ENCODE measurements around the gene EBNA1BP2. TPM values are rescaled to one million over a fixed set of nuclear protein-coding genes. Genes with fewer than 3 reads are reported as not detected.

The EBNA1BP2 gene
- polyA plus RNA-seq, 1 donor = 53.1 TPM

- H3K27ac ChIP-seq (ENCODE audit: low read length) = no peak overlapping the region
- no peak overlapping the region for H3K4me3 ChIP-seq (ENCODE audit: low read length)
- peaks cover 2% of the 10 kb centered on the region for H3K4me1 ChIP-seq (ENCODE audit: control insufficient read depth, insufficient read depth, low read length)
- DNase-seq = no peak
- H3K36me3 ChIP-seq (ENCODE audit: control insufficient read depth, insufficient read depth, low read length) = no peaks in the 10 kb centered on the region
- no CpG with 5 or more reads among the region's 4 CpGs for WGBS (ENCODE audit: insufficient coverage, low lambda C conversion rate)
- H3K9me3 ChIP-seq (ENCODE audit: control insufficient read depth, low read depth, low read length) = no peaks in the 10 kb centered on the region
- H3K27me3 ChIP-seq (ENCODE audit: control insufficient read depth, insufficient read depth, low read length) = peaks cover 22% of the 10 kb centered on the region
Observed at GRCh38 chr1:43177691-43178090, 5.6 kb upstream of the EBNA1BP2 start.

- Histone ChIP-seq H3K4me3 (ENCODE audit: low read length) (no peak overlapping the region), H3K36me3 (ENCODE audit: control insufficient read depth, insufficient read depth, low read length) (peaks cover 4% of the 10 kb centered on the region), H3K9me3 (ENCODE audit: control insufficient read depth, low read depth, low read length) (no peaks in the 10 kb centered on the region), H3K4me1 (ENCODE audit: control insufficient read depth, insufficient read depth, low read length) (peaks cover 3% of the 10 kb centered on the region), H3K27me3 (ENCODE audit: control insufficient read depth, insufficient read depth, low read length) (peaks cover 22% of the 10 kb centered on the region), H3K27ac (ENCODE audit: low read length) (no peak overlapping the region)
- DNase-seq = no peak
- no CpG with 5 or more reads among the region's 2 CpGs for WGBS (ENCODE audit: insufficient coverage, low lambda C conversion rate)
Observed at GRCh38 chr1:43174873-43175272, 2.8 kb upstream of the EBNA1BP2 start.

GRCh38 chr1:43172527-43172972 lies 460 bp upstream of the EBNA1BP2 start:
- WGBS (ENCODE audit: insufficient coverage, low lambda C conversion rate) = no CpG with 5 or more reads among the region's 20 CpGs

GRCh38 chr1:43171312-43171875 lies 696 bp downstream of the EBNA1BP2 start:
- H3K9me3 ChIP-seq (ENCODE audit: control insufficient read depth, low read depth, low read length) = no peaks in the 10 kb centered on the region
- peaks cover 34% of the 10 kb centered on the region for H3K36me3 ChIP-seq (ENCODE audit: control insufficient read depth, insufficient read depth, low read length)
- H3K4me1 ChIP-seq (ENCODE audit: control insufficient read depth, insufficient read depth, low read length) = peaks cover 3% of the 10 kb centered on the region
- H3K4me3 ChIP-seq (ENCODE audit: low read length) = peak overlapping the region; percentile 87
- no peak overlapping the region for H3K27ac ChIP-seq (ENCODE audit: low read length)
- peaks cover 7% of the 10 kb centered on the region for H3K27me3 ChIP-seq (ENCODE audit: control insufficient read depth, insufficient read depth, low read length)
- WGBS (ENCODE audit: insufficient coverage, low lambda C conversion rate) = no CpG with 5 or more reads among the region's 17 CpGs
- DNase-seq = peak in 1 of 2 donors; percentile 34

More at GRCh38 chr1:43172527-43172972, 460 bp upstream of the EBNA1BP2 start:
- H3K4me1 ChIP-seq (ENCODE audit: control insufficient read depth, insufficient read depth, low read length) = peaks cover 3% of the 10 kb centered on the region
- peak in 1 of 2 donors; percentile 69 for DNase-seq
- no peak overlapping the region for H3K27ac ChIP-seq (ENCODE audit: low read length)
- H3K36me3 ChIP-seq (ENCODE audit: control insufficient read depth, insufficient read depth, low read length) = peaks cover 23% of the 10 kb centered on the region
- H3K27me3 ChIP-seq (ENCODE audit: control insufficient read depth, insufficient read depth, low read length) = peaks cover 19% of the 10 kb centered on the region
- peak overlapping the region; percentile 87 for H3K4me3 ChIP-seq (ENCODE audit: low read length)
- no peaks in the 10 kb centered on the region for H3K9me3 ChIP-seq (ENCODE audit: control insufficient read depth, low read depth, low read length)

GRCh38 chr1:43165765-43166164 lies 6.3 kb downstream of the EBNA1BP2 start:
- H3K36me3 ChIP-seq (ENCODE audit: control insufficient read depth, insufficient read depth, low read length) = peaks cover 54% of the 10 kb centered on the region

DNA sequence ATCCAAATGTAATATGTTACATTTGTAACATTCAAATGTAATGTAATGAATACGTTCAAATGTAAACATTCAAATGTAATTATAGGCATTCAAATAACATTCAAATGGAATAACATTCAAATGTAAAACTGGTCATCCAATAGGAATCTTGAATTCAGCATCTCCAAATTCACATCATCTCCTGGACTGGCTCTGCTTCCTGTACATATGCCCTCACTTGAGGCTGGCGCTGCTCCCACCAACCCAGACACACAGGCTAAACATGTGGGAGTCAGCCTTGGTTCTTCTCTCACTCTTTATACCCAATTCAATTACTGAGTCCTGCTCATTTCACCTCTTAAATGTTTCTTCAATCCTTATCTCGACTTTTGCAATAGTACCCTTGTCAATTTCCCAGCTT lies 6.9 kb downstream of the EBNA1BP2 start:
- peaks cover 53% of the 10 kb centered on the region for H3K36me3 ChIP-seq (ENCODE audit: control insufficient read depth, insufficient read depth, low read length)

More at GRCh38 chr1:43165765-43166164, 6.3 kb downstream of the EBNA1BP2 start:
- H3K27me3 ChIP-seq (ENCODE audit: control insufficient read depth, insufficient read depth, low read length) = no peaks in the 10 kb centered on the region
- no peaks in the 10 kb centered on the region for H3K4me1 ChIP-seq (ENCODE audit: control insufficient read depth, insufficient read depth, low read length)
- H3K4me3 ChIP-seq (ENCODE audit: low read length) = no peak overlapping the region
- H3K27ac ChIP-seq (ENCODE audit: low read length) = no peak overlapping the region
- DNase-seq = no peak
- H3K9me3 ChIP-seq (ENCODE audit: control insufficient read depth, low read depth, low read length) = no peaks in the 10 kb centered on the region
- 96% methylated on average over 3 of the region's 5 CpGs for WGBS (ENCODE audit: insufficient coverage, low lambda C conversion rate)

DNA sequence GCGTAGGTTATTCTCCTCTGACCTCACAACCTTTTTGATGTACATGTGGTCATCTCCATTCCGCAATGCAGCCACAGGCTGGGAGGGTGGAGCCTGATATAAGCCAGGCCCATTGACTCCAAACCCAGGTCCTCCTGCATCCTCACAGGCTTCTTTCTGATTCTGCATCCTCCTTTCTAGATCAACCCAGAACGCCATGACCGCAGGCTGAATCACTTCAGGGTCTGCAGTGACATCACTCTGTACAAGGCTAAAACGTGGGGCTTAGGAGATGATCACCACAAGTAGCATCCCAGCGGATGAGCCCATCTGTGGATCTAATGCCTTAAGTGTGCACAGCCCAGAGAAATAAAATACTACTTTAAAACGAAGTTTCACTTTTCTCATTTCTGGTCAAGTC lies 16.1 kb downstream of the EBNA1BP2 start:
- Histone ChIP-seq H3K4me3 (ENCODE audit: low read length) (no peak overlapping the region), H3K9me3 (ENCODE audit: control insufficient read depth, low read depth, low read length) (no peaks in the 10 kb centered on the region), H3K4me1 (ENCODE audit: control insufficient read depth, insufficient read depth, low read length) (no peaks in the 10 kb centered on the region), H3K36me3 (ENCODE audit: control insufficient read depth, insufficient read depth, low read length) (no peaks in the 10 kb centered on the region), H3K27me3 (ENCODE audit: control insufficient read depth, insufficient read depth, low read length) (peaks cover 7% of the 10 kb centered on the region), H3K27ac (ENCODE audit: low read length) (no peak overlapping the region)
- DNase-seq = no peak
- 100% methylated on average over 1 of the region's 7 CpGs for WGBS (ENCODE audit: insufficient coverage, low lambda C conversion rate)

More for the DNA sequence above, 6.9 kb downstream of the EBNA1BP2 start:
- no peaks in the 10 kb centered on the region for H3K4me1 ChIP-seq (ENCODE audit: control insufficient read depth, insufficient read depth, low read length)
- DNase-seq = no peak
- H3K27ac ChIP-seq (ENCODE audit: low read length) = no peak overlapping the region
- H3K4me3 ChIP-seq (ENCODE audit: low read length) = no peak overlapping the region
- WGBS (ENCODE audit: insufficient coverage, low lambda C conversion rate) = 78% methylated on average over 2 of the region's 3 CpGs
- no peaks in the 10 kb centered on the region for H3K27me3 ChIP-seq (ENCODE audit: control insufficient read depth, insufficient read depth, low read length)
- H3K9me3 ChIP-seq (ENCODE audit: control insufficient read depth, low read depth, low read length) = no peaks in the 10 kb centered on the region

GRCh38 chr1:43153443-43153842 lies 18.6 kb downstream of the EBNA1BP2 start:
- H3K27me3 ChIP-seq (ENCODE audit: control insufficient read depth, insufficient read depth, low read length) = peaks cover 22% of the 10 kb centered on the region
- no peak overlapping the region for H3K27ac ChIP-seq (ENCODE audit: low read length)
- H3K4me3 ChIP-seq (ENCODE audit: low read length) = no peak overlapping the region
- no peaks in the 10 kb centered on the region for H3K36me3 ChIP-seq (ENCODE audit: control insufficient read depth, insufficient read depth, low read length)
- no peak for DNase-seq
- no peaks in the 10 kb centered on the region for H3K9me3 ChIP-seq (ENCODE audit: control insufficient read depth, low read depth, low read length)
- no peaks in the 10 kb centered on the region for H3K4me1 ChIP-seq (ENCODE audit: control insufficient read depth, insufficient read depth, low read length)
- WGBS (ENCODE audit: insufficient coverage, low lambda C conversion rate) = no CpG with 5 or more reads among the region's 6 CpGs

- Histone ChIP-seq H3K27ac (ENCODE audit: low read length) (no peak overlapping the region), H3K27me3 (ENCODE audit: control insufficient read depth, insufficient read depth, low read length) (peaks cover 27% of the 10 kb centered on the region), H3K9me3 (ENCODE audit: control insufficient read depth, low read depth, low read length) (no peaks in the 10 kb centered on the region), H3K4me3 (ENCODE audit: low read length) (no peak overlapping the region), H3K36me3 (ENCODE audit: control insufficient read depth, insufficient read depth, low read length) (no peaks in the 10 kb centered on the region), H3K4me1 (ENCODE audit: control insufficient read depth, insufficient read depth, low read length) (peaks cover 1% of the 10 kb centered on the region)
- no CpG with 5 or more reads among the region's 4 CpGs for WGBS (ENCODE audit: insufficient coverage, low lambda C conversion rate)
- no peak for DNase-seq
Observed at GRCh38 chr1:43152866-43153265, 19.2 kb downstream of the EBNA1BP2 start.

DNA sequence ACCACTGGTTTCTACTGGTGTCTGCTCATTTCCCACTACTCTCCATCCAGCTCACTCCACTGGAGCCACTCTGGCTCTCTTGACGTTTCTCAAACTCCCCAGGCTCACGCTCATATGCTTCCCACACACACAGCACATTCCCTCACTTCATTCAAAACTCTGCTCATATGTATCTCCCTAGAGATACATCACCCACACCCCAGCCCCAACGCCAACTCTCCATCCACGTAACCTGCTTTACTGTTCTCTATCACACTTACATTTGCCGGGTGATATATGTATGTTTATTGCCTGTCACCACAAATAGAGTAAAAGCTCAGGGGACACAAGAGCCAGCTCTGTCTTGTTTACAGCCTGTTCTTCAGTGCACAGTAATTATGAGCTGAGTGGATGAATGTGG lies 22.2 kb downstream of the EBNA1BP2 start:
- H3K27ac ChIP-seq (ENCODE audit: low read length) = no peak overlapping the region
- H3K27me3 ChIP-seq (ENCODE audit: control insufficient read depth, insufficient read depth, low read length) = peaks cover 35% of the 10 kb centered on the region
- no peaks in the 10 kb centered on the region for H3K36me3 ChIP-seq (ENCODE audit: control insufficient read depth, insufficient read depth, low read length)
- no peak for DNase-seq
- H3K4me1 ChIP-seq (ENCODE audit: control insufficient read depth, insufficient read depth, low read length) = peaks cover 6% of the 10 kb centered on the region
- no peak overlapping the region for H3K4me3 ChIP-seq (ENCODE audit: low read length)
- WGBS (ENCODE audit: insufficient coverage, low lambda C conversion rate) = 69% methylated on average over 2 of the region's 5 CpGs
- peaks cover 4% of the 10 kb centered on the region for H3K9me3 ChIP-seq (ENCODE audit: control insufficient read depth, low read depth, low read length)

Measured in large intestine (tissue), 3 donors.